ENCODE data around the gene CSF3.
A peak's percentile ranks its signal among the peaks of the same experiment; 100 is the strongest.

CSF3 gene

DNA sequence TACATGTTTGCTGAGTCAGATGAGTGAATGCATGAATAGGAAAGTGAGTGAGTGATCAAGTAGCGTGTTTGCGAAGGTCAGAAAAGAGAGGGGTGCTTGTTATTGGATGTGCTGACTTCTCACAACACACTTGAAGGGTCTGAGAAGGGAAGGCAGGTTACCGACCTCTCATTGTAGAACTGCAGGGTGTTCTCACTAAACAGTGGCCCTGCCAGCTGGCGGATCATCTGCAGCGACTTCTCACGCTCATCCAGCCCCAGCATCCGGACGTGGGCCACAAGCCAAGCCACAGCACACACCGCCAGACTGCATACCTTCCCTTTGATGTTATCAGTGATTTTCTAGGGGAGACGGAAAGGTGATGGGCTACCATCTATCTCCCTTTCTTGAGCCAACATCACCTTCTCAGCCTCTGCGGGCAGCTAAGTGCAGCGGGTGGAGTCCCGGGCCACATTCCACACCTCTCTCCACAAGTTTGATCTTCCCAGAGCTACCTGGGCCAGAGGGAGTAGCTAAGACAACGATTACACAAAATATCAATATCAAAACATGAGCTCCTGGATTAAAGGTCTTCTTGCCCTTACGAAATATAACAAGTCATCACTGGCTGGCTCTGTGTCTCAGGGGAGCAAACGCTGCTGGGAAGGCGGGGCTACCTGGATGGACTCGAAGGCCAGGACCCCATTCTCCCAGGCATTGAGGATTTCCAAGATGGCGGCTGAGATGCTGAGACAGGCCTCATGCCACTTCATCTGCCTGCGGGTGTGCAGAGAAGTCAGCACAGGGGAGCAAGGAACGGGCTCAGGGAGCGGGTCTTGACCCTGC, 11.0 kb downstream of the CSF3 start:
- DNase-seq: peak; percentile 20 to 46

DNA sequence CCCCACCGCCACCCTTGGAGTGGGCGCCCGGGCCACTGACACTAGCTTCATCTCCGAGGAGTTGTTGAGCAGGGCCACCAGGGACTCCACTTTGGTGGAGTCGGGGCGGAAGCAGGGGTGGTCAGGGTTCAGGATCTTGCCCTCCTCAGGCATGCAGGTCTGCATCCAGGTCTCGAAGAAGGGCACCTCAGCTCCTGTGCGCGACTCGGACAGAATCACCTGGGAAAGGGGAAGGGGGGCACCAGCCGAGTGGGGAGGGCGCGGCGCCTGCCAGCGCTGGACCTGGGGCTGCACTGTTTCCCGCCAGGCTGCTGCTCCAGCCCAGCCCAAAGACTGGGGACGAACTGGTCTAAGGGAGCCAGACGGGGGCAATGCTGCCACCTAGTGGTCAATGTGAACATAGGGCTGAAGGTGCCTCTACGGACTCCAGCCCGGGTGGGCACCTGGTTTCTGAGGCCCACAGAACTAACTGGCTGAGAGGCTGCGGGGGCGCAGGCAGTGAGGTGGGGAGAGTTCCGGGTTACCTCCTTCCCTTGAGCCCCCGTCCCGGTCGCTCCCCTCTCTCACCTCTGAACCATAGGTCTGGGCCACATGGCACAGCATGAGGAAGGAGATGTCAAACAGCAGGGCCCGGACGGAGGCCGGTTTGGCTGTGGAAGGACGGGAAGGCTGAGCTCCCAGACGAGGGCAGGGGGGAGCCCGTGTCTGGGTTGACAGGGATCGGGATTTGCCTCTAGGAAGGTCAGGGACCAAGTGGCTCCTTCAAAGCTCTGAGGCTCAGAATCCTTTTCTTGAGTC, 11.8 kb downstream of the CSF3 start:
- peak; percentile 74 to 76 for DNase-seq

- no peak for DNase-seq
These were observed 12.4 kb downstream of the CSF3 start for GRCh38 chr17:40027614-40028012.

DNA sequence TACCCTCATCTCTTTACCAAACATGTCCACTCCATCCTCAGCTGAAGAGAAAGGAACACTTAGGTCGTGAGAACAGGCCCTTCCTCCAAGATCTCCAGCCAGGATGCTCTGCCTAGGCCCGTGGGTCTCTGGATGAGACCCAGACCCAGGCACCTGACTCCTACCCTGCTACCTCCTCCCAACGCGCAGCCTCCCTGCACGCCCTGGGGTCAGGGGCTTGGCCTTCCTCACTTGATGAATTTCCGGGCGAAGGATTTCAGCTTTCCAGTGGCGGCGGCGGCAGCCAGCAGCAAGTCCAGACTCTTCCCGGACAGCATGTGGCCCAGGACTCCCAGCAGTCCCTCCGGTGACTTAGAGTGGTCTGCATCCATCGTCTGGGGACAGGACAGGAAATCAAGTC, 13.4 kb downstream of the CSF3 start:
- no peak for DNase-seq

GRCh38 chr17:40031706-40032105, 16.5 kb downstream of the CSF3 start:
- DNase-seq: no peak

DNA sequence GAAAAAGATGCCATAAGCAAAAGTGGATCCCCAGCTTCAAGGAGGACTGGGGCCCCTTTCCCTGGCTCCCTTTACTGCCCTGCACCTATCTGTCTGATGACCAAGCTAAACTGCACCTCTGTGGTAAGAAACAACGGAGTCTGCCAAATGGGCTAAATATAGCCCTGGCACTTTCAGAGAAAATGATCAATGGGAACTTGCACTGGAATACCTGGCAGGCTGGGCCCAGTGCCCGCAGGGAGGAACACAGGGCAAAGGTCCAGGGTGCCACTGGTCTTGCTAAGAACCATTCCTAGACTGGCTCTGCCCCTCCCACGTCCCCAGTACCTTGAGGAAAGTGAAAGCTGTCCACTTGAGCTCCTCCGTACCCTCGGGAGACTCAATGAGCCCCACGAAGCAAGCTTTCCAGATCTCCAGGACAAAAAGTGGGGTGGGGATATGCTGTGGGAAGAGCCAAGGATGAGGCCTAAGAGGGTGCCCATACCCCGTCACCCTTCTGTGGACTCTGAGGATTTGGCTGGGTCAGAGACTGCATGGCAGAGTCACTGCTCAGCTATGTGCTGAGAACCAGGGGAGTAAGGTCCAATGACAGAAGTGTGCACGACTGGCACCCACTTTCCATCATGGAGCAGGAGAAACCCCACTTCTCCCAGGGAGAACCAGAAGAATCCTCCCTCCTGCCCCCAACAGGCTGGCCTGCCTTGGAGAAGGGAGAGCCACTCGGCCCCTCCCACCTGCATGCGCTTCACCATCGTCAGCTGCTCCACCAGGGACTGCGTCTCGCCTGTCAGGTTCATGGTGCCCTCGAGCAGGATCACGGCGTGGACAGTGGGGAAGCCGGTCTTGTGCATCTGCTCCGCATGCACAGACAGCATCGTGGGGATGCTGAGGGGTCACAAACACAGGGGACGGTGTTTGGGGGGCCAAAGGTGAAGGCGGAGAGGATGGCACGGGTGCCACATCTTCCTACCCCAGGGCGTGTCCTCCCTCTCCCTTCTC, 17.4 kb downstream of the CSF3 start:
- DNase-seq: no peak

DNA sequence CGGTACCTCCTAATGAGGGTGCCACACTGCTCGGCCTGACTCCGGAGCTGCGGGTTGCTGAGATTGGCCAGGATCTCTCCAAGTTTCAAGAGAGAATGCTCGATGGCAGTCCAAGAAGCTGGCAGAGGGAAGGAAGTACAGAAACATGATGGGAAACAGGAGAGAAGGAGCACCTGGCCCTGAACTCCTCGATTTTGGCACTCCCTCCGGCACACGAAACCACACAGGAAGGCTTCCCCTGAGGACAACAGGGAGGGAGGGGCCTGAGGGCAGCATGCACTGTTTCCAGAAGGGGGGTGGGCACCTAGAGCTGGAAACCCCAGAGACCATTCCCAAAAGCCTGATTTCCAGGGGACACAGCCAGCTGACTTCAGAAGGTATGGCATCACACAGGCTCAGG, 18.1 kb downstream of the CSF3 start:
- DNase-seq: no peak

DNA sequence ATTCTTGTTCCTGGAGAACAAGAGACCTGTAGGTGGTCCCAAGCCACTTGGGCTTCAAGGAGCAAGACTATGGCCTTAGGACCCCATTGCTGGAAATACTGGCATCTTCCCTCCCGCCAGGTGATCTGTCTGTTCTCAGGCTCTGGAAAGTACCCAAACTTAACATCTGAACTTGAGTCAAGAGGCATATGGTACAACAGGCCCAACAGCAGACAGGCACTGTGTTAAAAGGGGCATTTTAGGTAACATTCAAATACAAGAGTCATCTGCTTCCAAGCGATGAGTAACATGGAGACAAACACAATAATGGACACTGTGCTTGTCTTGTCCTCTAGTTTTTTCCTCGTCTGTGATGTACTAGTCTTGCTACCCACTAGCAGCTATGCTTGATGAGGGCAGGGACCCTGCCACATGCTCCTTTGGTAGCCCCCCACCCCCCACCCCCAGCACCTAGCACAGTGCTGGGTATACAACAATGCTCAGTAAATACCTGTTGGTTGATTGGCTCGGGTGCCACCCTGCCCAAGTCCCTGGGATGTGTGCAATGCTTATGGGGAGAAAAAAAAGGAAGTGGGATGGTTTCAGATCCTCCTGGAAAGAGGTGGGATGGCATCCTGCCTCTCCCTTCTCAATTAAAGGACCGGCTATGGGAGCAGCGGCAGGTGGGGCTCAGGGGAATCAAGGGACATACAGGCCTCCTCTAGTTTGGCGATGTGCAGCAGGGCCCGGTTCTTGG, 19.4 kb downstream of the CSF3 start:
- no peak for DNase-seq

- no peak for DNase-seq
These were observed 19.9 kb downstream of the CSF3 start for GRCh38 chr17:40035162-40035559.

GRCh38 chr17:40038882-40039513, 23.8 kb downstream of the CSF3 start:
- DNase-seq: no peak

- DNase-seq: no peak
These were observed 26.0 kb downstream of the CSF3 start for GRCh38 chr17:40041196-40041595.

DNA sequence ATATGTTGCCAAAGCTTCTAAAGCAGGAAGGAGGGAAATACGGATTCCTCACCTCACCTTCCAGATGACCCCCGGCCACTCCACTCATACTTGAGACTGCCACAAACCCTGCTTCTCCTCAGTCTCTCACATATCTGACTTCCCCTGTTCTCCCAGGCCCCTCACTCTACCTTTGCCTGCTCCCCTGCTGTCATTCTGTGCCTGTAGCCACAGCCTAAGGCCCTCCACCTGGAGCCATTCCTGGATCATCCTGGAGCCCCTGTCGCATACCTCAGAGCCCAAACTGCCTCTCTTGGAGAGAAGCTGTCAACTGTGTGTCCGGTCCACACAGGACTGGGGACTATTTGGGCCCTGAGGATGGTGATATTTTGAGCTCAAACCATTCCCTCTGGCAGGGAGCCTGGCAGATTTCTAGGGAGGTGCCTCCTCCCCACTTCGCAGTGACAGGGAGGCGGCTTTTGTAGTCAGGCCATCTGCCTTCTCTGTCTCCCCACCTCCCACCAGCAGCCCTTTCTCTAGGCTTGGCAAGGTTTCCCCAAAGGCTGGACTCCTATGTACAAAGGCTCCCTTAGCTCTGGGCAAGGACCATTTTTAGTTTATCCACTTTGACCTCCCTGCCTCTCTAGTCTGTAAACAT, 41.3 kb downstream of the CSF3 start:
- DNase-seq: no peak

- DNase-seq: no peak
These were observed 43.0 kb downstream of the CSF3 start for GRCh38 chr17:40058186-40058784.

GRCh38 chr17:40058865-40059264, 43.6 kb downstream of the CSF3 start:
- no peak for DNase-seq

- no peak for DNase-seq
These were observed 44.7 kb downstream of the CSF3 start for GRCh38 chr17:40059729-40060475.

- no peak for DNase-seq
These were observed 45.8 kb downstream of the CSF3 start for GRCh38 chr17:40060887-40061608.

GRCh38 chr17:40061609-40062038, 46.4 kb downstream of the CSF3 start:
- no peak for DNase-seq

DNA sequence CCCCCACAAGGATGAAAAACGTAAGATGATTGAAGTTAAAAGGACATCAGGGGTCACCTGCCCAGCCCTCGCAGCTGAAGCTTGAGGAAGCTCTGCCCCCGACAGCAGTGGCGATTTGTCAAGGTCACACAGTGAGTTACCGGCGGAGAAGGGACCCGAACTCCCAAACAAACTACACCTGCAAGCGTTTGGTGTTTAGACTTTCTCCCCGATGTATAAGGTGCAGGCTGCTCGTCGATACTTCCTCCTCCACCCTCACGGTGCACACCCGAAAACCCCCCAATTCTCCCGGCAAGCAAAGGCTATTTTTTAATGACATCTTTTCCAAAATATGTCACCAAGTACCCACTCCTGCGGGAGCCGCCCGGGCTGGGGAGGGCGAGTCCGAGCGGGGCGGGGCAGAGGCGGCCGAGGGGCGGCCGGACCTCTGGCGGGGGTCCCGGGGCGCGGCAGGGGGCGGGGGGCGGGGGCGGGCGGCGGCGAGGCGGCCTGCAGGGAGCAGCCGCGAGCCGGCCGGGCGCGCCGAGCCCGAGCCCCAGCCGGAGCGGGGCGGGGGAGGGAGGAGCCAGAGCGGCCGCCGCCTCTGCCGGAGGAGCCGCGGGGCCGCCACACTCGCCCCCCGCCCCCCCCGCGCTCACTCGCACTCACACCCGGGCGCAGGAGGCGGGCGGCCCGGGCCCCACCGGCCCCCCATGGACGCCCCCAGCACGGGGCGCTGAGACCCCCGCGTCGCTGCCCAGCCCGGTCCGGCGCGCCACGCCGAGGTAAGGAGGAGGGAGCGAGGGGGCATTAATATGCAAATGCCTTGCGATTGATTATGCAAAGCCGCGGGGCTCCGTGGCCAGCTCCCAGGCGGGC, 47.3 kb downstream of the CSF3 start, which contains the start of gene THRA:
THRA (plus strand) TSS at position 637 of the 858 bp plus-strand sequence. CDS start 11,524 bp downstream, outside the sequence.
- peak; percentile 72 for DNase-seq
